ENCODE results near the gene ATP6V0A1.

- TF ChIP-seq CTCF (conservative IDR thresholded peaks at IDR 0.05; ENCODE audit: low read length): no peak
- no peak for TF ChIP-seq EZH2phosphoT487 (IDR thresholded peaks at IDR 0.05; ENCODE audit: borderline replicate concordance)
These were observed 64.2 kb downstream of the ATP6V0A1 start for GRCh38 chr17:42522798-42523278.
